Neuronal stem cell (in vitro differentiated cells): Measurements from ENCODE around the gene MRPS33.

Source experiments
- DNase-seq: peaks from one replicate; pipeline ENCODE4 v3.0.0-alpha.2; 2013; ENCODE audit warnings: low spot score
- H2AFZ ChIP-seq: one replicate; pipeline ENCODE4 v1.6.1; 2013; ENCODE audit warnings: mild to moderate bottlenecking, low read length, inconsistent platforms
- H2AK5ac ChIP-seq: 2 replicates; pipeline ENCODE4 v1.6.1; 2013; ENCODE audit warnings: low read depth, mild to moderate bottlenecking, inconsistent platforms, low read length, moderate library complexity, mixed read lengths
- H2BK120ac ChIP-seq: 2 replicates; pipeline ENCODE4 v1.6.1; 2013; ENCODE audit warnings: low read depth, mild to moderate bottlenecking, inconsistent platforms, low read length, moderate library complexity, mixed read lengths
- H2BK12ac ChIP-seq: one replicate; pipeline ENCODE4 v1.6.1; 2013; ENCODE audit warnings: low read length, inconsistent platforms
- H2BK15ac ChIP-seq: 2 replicates; pipeline ENCODE4 v1.6.1; 2013; ENCODE audit warnings: mild to moderate bottlenecking, low read length, inconsistent platforms, mixed read lengths
- H2BK5ac ChIP-seq: one replicate; pipeline ENCODE4 v1.6.1; 2013; ENCODE audit warnings: inconsistent platforms, mild to moderate bottlenecking, low read length, moderate library complexity
- H3K14ac ChIP-seq: one replicate; pipeline ENCODE4 v1.6.1; 2013; ENCODE audit warnings: low read length, inconsistent platforms
- H3K18ac ChIP-seq: 2 replicates; pipeline ENCODE4 v1.6.1; 2013; ENCODE audit warnings: low read length, inconsistent platforms
- H3K23ac ChIP-seq: 2 replicates; pipeline ENCODE4 v1.6.1; 2013; ENCODE audit warnings: low read depth, mild to moderate bottlenecking, mixed read lengths, low read length, inconsistent platforms; ENCODE audit not compliant: poor library complexity
- H3K27ac ChIP-seq: replicated peaks from 3 replicates; pipeline ENCODE4 v1.5.1; 2013; ENCODE audit warnings: low read length, inconsistent platforms
- H3K27me3 ChIP-seq, 3 experiments: 2 replicates each; pipeline ENCODE4 v1.6.1; 2013; ENCODE audit warnings: low read length in 3 of 3, mild to moderate bottlenecking in 2 of 3, inconsistent platforms in 1 of 3, low read depth in 1 of 3, mixed read lengths in 1 of 3, moderate library complexity in 1 of 3; ENCODE audit not compliant: control insufficient read depth in 3 of 3, insufficient read depth in 3 of 3
- H3K36me3 ChIP-seq, 2 donors: replicated peaks in 1 of 2; 2 replicates each; pipeline ENCODE4 v1.6.1; 2013; ENCODE audit warnings: low read length in 2 of 2; ENCODE audit not compliant: control insufficient read depth in 2 of 2, insufficient read depth in 2 of 2
- H3K4ac ChIP-seq: 2 replicates; pipeline ENCODE4 v1.6.1; 2013; ENCODE audit warnings: inconsistent platforms, mild to moderate bottlenecking, low read length, moderate library complexity
- H3K4me1 ChIP-seq, 2 donors: 1 replicate in 1 of 2; 2 replicates in 1 of 2; pipeline ENCODE4 v1.6.1; 2013; ENCODE audit warnings: low read length in 2 of 2, low read depth in 1 of 2; ENCODE audit not compliant: control insufficient read depth in 2 of 2, insufficient read depth in 1 of 2
- H3K4me2 ChIP-seq: one replicate; pipeline ENCODE4 v1.6.1; 2013; ENCODE audit warnings: mild to moderate bottlenecking, low read length, inconsistent platforms; ENCODE audit not compliant: insufficient read depth, poor library complexity, severe bottlenecking
- H3K4me3 ChIP-seq, 2 donors: 2 replicates each; pipeline ENCODE4 v1.5.1; 2013; ENCODE audit warnings: low read length in 2 of 2, mild to moderate bottlenecking in 2 of 2, inconsistent platforms in 1 of 2, moderate library complexity in 1 of 2
- H3K79me1 ChIP-seq: one replicate; pipeline ENCODE4 v1.6.1; 2013; ENCODE audit warnings: low read depth, mild to moderate bottlenecking, inconsistent platforms, low read length, moderate library complexity
- H3K9ac ChIP-seq: one replicate; pipeline ENCODE4 v1.6.1; 2013; ENCODE audit warnings: mild to moderate bottlenecking, low read depth, low read length, inconsistent platforms; ENCODE audit not compliant: poor library complexity
- H3K9me3 ChIP-seq, 2 donors: replicated peaks in 1 of 2; 2 replicates each; pipeline versions ENCODE3 to v1.6.1; 2013; ENCODE audit warnings: low read length in 2 of 2, mild to moderate bottlenecking in 2 of 2, inconsistent platforms in 1 of 2, low read depth in 1 of 2, mixed read lengths in 1 of 2, moderate library complexity in 1 of 2; ENCODE audit not compliant: control insufficient read depth in 2 of 2, insufficient read depth in 1 of 2
- H4K8ac ChIP-seq: one replicate; pipeline ENCODE4 v1.6.1; 2013; ENCODE audit warnings: low read depth, mild to moderate bottlenecking, inconsistent platforms, low read length, moderate library complexity
- H4K91ac ChIP-seq: one replicate; pipeline ENCODE4 v1.6.1; 2013; ENCODE audit warnings: low read length, low read depth, mild to moderate bottlenecking, inconsistent platforms; ENCODE audit not compliant: poor library complexity
- whole genome bisulfite sequencing, 2 donors: extraction: QIAGEN DNeasy Blood & Tissue Kit; methylation state at CpG; one replicate each; pipeline ENCODE4 v1.1.7; 2013; ENCODE audit warnings: missing lambda C conversion rate in 2 of 2, mixed read lengths in 1 of 2; ENCODE audit not compliant: insufficient read length in 2 of 2, insufficient replicate concordance in 1 of 2; ENCODE audit errors: extremely low coverage in 2 of 2; 5-methylcytosine and 5-hydroxymethylcytosine counted together

Gene MRPS33

GRCh38 chr7:141017555-141017954 is 2.8 kb upstream of the MRPS33 start:
- Histone ChIP-seq H3K4ac (no peak overlapping the region), H3K4me1 (peaks cover 3 to 9% of the 10 kb centered on the region in 2 donors), H3K18ac (no peak overlapping the region), H2BK5ac (no peak overlapping the region), H3K9me3 (no peaks in the 10 kb centered on the region), H2BK120ac (no peak overlapping the region), H3K79me1 (no peaks in the 10 kb centered on the region), H3K27me3 (no peaks in the 10 kb centered on the region), H3K9ac (no peak overlapping the region), H3K4me2 (no peak overlapping the region), H3K27ac (no peak overlapping the region), H2BK12ac (no peak overlapping the region), H2AK5ac (no peak overlapping the region), H3K14ac (no peak overlapping the region), H2AFZ (no peak overlapping the region), H3K4me3 (no peak overlapping the region), H3K36me3 (no peaks in the 10 kb centered on the region), H3K23ac (no peak overlapping the region), H4K8ac (no peak overlapping the region), H2BK15ac (no peak overlapping the region), H4K91ac (no peak overlapping the region)
- WGBS, 2 donors: no CpG with 5 or more reads among the region's 3 CpGs
- no peak for DNase-seq

DNA sequence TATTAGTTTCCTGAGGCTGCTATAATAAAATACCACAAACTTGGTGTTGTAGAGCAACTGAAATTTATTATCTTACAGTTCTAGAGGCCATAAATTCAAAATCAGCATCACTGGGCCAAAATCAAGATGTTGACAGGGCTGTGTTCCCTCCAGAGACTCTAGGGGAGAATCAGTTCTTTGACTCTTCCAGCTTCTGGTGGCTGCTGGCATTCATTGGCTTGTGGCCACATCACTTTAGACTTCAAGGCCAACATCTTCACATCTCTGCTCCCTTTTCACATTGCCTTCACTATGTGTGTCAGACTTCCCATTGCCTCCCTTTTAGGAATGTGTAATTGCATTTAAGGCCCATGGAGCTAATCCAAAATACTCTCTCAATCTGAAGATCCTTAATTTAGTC is 1.6 kb upstream of the MRPS33 start:
- no peak for DNase-seq
- Histone ChIP-seq H2BK120ac (no peak overlapping the region), H3K79me1 (no peaks in the 10 kb centered on the region), H3K14ac (no peak overlapping the region), H3K4ac (no peak overlapping the region), H2AK5ac (no peak overlapping the region), H4K91ac (no peak overlapping the region), H2BK12ac (no peak overlapping the region), H3K4me2 (no peak overlapping the region), H3K27me3 (no peaks in the 10 kb centered on the region), H3K4me3 (no peak overlapping the region), H3K9me3 (no peaks in the 10 kb centered on the region), H3K36me3 (no peaks in the 10 kb centered on the region), H3K18ac (no peak overlapping the region), H3K4me1 (peaks cover 3 to 9% of the 10 kb centered on the region in 2 donors), H3K23ac (no peak overlapping the region), H4K8ac (no peak overlapping the region), H2AFZ (no peak overlapping the region), H3K27ac (no peak overlapping the region), H3K9ac (no peak overlapping the region), H2BK15ac (no peak overlapping the region), H2BK5ac (no peak overlapping the region)

- Histone ChIP-seq H3K14ac (no peak overlapping the region), H3K79me1 (no peaks in the 10 kb centered on the region), H3K27me3 (no peaks in the 10 kb centered on the region), H3K36me3 (peaks cover 0 to 15% of the 10 kb centered on the region in 2 donors), H2AFZ (peak overlapping the region; percentile 93), H3K4me1 (peaks cover 3 to 9% of the 10 kb centered on the region in 2 donors), H2BK12ac (no peak overlapping the region), H3K18ac (no peak overlapping the region), H2BK15ac (no peak overlapping the region), H4K91ac (no peak overlapping the region), H2BK5ac (no peak overlapping the region), H3K27ac (no peak overlapping the region), H4K8ac (no peak overlapping the region), H3K9me3 (no peaks in the 10 kb centered on the region), H3K4me3 (peak overlapping the region; percentile 73 to 84), H3K23ac (no peak overlapping the region), H3K4me2 (peak overlapping the region; percentile 61), H3K9ac (no peak overlapping the region), H2BK120ac (no peak overlapping the region), H3K4ac (no peak overlapping the region), H2AK5ac (no peak overlapping the region)
- DNase-seq: peak; percentile 23
- no CpG with 5 or more reads among the region's 14 CpGs for WGBS, 2 donors
Measured at GRCh38 chr7:141014125-141014523, 628 bp downstream of the MRPS33 start.

DNA sequence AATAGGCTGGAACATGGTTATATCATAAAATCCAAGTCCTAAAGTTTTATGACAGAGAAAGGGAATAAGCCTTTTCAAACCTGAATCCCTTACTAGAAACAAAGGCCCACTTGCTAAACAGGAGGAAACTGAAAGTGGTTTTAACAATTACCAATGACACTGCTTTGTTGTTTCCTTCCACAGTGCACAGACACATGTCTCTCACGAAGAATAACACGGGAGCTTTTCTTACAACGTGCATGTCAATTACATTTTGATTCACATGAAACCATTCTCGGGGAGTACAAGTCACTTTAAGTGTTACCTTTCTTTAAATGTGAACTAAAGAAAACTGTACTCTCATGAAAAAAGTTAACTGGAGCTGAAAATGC is 1.4 kb downstream of the MRPS33 start:
- Histone ChIP-seq H3K4me2 (no peak overlapping the region), H4K91ac (no peak overlapping the region), H3K9ac (no peak overlapping the region), H3K4me3 (peak overlapping the region in 1 of 2 donors; percentile 73), H3K18ac (no peak overlapping the region), H3K14ac (no peak overlapping the region), H2BK12ac (no peak overlapping the region), H2BK5ac (no peak overlapping the region), H3K4ac (no peak overlapping the region), H2BK15ac (no peak overlapping the region), H3K27ac (no peak overlapping the region), H3K23ac (no peak overlapping the region), H3K79me1 (no peaks in the 10 kb centered on the region), H3K9me3 (no peaks in the 10 kb centered on the region), H2AFZ (no peak overlapping the region), H2BK120ac (no peak overlapping the region), H3K36me3 (peaks cover 0 to 17% of the 10 kb centered on the region in 2 donors), H2AK5ac (no peak overlapping the region), H3K4me1 (peaks cover 3 to 9% of the 10 kb centered on the region in 2 donors), H4K8ac (no peak overlapping the region), H3K27me3 (no peaks in the 10 kb centered on the region)
- no CpG with 5 or more reads among the region's 4 CpGs for WGBS, 2 donors
- no peak for DNase-seq
